HT1080 (cell line): ENCODE results near the gene UBE2L3. TPM values are rescaled to one million over a fixed set of nuclear protein-coding genes. Genes with fewer than 3 reads are reported as not detected.
"Not testable (repeated sequence)": the region's sequence is repeated elsewhere in the genome, so short reads cannot be mapped to it uniquely, and the experiment has no call there.

ENCODE experiments used
- DNase-seq: peaks from one replicate; pipeline ENCODE4 v3.0.0-alpha.2; 2015; ENCODE audit warnings: low read depth
- total RNA-seq: library from RNA; depleted of rRNA; stranded (reverse); fragments of >200 nt; shearing (Covaris generic); gene quantifications from 2 replicates; pipeline ENCODE4 v1.2.3, GENCODE V29; 2014

UBE2L3 gene
- total RNA-seq, 1 experiment from 2014 or later, result 114 TPM

DNA sequence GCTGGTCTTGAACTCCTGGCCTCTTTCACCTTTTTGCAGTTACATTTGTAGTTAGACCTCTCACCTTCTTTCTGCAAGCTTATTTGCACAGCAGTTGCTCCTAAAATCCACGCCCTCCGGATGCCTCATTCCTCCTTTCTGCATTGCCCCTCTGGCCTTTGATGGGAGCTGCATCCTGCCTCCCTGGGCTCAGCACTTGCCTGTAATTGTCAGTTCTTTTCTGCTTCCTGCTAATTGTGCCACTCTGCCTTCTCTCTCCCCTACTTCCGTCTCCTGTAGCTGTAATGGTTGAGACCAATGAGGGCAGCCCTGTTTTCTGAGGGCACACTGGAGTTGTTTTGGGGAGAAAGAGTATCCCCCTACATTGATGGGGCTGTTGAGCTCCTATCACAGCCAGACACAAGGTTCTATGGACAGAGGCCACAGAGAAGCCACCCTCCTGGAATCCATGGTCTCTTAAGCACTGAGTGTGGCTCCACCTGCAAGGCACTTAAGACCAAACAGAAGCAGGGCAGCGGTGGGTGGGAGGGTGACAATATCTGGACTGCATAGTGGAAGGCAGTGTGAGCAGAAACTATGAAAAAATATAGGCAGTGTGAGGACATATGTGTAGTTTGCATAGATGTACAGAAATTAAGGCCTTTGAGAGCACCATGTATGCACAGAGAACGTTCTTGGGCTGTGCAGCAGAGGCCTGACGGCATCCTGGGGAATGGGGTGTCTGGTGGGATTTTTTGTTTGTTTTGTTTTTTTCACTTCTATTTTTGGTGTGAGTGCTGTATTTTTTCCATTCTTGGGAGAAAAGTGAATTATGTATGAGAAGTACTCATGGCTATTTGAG is 31.8 kb downstream of the UBE2L3 start:
- no peak for DNase-seq

DNA sequence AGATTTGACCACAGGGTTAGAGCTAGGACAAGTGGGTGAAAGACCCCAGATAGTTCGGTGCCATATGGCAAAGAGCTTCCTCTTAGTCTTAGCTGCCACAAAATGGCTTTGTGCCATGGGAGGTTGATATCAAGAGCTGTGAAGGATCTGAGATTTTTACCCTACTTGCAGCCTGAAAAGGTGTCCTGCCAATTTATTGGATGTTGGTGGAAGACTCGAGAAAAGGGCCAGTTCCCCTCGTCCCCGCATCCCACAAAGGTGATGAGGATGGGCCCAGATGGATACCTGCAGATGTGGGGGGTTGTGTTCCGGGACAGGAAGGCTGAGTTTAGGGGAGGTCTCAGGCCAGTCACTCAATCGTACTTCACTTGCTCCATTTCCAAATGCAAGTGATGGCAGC is 35.1 kb downstream of the UBE2L3 start:
- DNase-seq, result no peak

DNA sequence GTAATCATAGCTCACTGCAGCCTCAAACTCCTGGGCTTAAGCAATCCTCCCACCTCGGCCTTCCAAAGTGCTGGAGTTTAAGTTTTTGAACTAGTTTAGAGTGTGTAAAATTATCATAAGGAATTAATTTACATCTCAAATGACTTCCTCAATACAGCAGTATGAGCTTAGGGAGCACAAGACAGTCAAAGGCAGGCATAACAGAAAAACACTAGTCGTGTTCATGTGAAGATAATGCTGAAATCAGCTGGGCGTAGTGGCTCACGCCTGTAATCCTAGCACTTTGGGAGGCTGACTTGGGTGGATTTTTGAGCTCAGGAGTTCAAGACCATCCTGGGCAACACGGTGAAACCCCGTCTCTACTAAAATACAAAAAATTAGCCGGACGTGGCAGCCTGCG is 36.5 kb downstream of the UBE2L3 start:
- no peak for DNase-seq

DNA sequence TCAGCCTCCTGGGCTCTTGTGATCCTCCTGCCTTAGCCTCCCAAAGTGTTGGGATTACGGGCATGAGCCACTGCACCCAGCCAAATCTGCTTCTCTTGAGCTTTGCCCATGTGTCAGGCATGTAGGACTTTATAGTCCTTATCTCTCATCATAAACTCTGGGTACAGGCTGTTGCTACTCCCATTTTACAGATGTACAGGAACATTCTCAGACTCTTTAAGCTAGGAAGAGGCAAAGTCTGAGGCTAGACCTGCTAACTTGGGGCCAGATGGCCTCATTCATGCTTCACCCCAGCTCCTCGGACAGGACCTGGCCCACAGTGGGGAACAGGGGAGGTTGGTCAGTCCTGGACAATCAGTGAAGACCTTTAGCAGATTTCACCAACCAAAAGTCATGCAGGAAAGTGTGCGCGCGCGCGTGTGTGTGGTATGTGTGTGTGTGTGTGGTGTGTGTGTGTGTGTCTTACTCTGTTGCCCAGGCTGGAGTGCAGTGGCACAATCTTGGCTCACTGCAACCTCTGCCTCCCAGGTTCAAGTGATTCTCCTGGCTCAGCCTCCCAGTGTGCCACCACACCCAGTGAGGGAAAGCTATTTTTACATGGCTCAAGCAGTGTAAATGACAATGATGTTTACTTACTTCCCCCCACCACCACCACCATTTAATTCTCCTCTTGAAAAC is 38.5 kb downstream of the UBE2L3 start:
- DNase-seq, result no peak

DNA sequence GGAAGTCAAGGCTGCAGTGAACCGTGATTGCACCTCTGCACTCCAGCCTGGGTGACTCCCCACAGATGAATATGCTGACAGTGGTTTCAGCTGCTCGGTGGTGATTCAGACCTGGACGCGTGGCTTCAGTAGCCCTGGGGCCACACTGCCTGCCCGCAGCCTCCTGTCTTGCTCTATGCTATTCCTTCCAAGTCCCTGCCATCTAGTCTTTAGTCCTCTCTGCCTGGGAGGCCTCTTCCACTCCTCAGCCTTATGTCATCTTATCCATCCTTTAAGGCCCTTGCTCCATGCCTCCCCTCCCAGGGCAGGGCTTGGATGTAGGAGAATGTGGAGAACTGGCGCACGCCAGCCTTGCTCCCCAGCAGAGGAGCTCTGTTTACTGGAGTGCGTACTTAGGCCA is 39.3 kb downstream of the UBE2L3 start:
- DNase-seq, result no peak

DNA sequence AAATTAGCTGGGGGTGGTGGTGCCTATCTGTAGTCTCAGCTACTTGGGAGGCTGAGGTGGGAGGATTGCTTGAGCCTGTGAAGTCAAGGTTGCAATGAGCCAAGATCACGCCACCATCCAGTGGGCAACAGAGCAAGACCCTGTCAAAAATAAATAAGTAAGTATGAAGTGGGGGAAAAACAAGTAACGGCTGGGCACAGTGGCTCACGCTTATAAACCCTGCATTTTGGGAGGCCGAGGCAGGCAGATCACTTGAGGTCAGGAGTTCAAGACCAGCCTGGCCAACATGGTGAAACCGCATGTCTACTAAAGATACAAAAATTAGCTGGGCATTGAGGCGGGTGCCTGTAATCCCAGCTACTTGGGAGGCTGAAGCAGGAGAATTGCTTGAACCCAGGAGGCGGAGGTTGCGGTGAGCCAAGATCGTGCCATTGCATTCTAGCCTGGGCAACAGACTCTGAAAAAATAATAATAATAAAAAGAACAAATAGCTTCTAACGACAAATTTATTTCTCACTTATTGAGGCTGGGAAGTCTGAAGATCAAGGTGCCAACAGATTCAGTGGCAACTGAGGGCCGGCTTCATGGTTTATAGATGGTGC is 42.1 kb downstream of the UBE2L3 start:
- not testable (repeated sequence) for DNase-seq

DNA sequence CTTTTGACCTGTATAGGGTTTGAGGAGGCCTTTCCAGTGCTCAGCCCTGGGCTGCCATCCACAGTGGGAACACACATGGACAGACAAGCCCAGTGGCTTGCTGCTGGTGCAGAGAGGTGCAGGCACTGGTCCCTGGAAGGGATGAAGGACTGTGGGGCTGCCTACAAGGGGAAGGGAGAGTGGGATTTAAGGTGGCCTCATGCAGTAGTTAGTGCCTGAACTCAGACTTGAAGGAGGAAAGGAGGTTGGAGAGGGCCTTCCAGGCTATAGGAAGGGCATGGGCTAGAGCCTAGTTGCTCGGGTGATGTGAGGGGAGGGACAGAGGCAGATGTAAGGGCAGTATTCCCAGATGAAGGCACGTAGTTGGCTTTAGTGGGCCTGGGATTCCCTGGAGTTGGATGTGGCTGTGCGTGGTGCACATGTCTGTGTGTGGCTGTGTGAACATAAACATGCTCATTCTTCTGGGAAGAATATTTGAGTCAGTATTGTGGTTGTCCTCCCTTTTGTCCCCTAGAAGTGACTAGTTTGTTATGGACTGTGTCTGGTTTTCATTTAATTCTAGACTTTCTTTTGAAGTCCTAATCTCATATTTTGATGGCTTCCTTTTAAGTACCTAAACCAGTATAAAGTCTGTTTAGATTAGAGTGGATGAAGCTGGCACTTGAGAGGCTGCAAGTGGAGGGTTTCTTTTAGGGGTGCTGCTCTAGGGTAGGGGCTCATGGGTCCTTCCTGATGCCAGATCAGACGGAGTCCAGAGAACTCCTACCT is 43.9 kb downstream of the UBE2L3 start:
- DNase-seq, result no peak

DNA sequence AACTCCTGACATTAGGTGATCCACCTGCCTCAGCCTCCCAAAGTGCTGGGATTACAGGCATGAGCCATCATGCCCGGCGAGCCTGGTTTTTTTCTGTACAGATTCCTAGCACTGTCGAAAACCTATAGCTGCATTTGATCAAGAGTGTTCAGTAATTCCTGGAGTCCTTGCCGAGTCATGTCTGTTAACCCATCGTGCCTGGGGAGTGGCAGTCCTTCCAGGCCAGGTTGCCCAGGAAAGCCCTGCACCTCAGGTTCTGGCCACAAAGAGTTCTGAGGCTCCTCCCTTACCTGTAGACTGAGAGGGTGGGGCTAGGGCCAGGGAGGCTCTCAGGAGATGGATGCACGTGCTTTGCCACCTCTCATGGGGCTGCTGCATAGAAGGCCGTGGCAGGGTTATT is 45.3 kb downstream of the UBE2L3 start:
- no peak for DNase-seq

DNA sequence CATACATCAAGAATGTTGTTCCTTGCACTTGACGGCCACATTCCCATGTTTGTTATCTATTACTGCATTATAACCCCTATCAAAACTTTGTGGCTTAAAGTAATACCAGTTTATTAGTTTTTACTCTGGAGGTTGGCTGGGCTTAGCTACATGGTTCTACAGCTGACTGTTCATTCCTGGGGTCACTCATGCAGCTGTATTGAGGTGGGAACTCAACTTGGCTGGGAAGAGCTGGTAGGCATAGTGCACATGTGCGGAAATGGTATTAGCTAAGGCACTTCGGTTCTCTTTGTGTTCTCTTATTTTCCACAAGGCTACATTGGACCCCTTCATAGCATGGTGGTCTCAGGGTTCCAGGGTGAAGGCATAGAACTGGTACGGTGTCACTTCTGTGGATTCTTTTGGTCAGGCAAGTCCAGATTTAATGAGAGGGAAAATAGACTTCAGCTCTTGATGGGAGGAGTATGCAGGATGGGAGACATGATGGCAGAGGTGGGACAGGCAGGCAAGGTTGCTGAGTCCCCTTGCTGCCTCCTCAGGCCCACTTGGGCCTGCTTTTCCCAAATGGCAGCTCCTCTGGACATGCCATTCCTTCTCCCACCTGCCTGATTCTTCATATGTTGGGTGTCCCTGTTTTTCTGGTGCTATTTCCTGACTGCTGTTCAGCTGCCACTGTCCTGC is 46.2 kb downstream of the UBE2L3 start:
- DNase-seq, result no peak

DNA sequence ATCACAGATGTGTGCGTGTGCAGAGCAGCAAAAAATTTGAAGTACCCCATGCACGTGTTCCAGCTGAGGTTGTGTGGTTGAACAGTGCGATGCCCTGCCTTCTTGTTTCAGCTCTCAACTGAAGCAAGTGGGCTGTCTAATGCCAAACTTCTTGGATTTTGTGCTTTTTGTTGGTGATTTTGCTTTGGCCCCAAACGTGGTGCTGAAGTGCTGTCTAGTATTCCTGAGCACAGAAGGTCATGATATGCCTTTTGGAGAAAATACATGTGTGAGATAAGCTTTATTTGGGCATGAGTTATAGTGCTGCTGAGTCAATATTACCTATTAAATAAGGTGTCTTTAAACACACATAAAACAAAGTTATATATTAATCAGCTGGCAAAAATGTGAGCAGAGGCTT is 48.2 kb downstream of the UBE2L3 start:
- DNase-seq, result no peak

DNA sequence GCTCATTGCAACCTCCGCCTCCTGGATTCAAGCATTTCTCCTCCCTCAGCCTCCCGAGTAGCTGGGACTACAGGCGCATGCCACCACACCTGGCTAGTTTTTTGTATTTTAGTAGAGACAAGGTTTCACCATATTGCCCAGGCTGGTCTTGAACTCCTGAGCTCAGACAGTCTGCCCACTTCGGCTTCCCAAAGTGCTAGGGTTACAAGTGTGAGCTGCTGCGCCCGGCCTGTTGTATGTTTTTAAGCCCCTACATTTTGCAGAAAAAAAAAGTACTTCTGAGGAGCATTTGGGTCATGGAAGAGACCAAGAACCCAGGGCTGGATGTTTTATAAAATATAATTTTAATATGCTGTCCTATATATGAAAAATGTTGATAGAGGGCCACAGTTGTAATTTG is 49.8 kb downstream of the UBE2L3 start:
- DNase-seq, result not testable (repeated sequence)

DNA sequence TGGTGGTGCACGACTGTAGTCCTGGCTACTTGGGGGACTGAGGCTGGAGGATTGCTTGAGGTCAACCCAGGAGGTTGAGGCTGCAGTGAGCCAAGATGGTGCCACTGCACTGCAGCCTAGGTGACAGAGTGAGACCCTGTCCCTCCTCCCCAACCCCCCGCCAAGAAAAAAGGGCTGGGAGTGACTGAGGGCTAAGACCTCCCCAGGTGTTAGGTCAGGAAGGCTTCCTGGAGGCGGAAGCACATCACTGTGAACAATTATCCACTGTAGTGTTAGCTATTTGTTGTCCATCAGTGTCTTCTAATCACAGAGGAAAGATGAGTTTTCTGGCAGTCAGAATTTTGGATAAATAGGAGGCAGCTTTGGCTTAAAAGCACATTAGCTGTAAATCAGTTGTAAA is 53.5 kb downstream of the UBE2L3 start:
- DNase-seq, result no peak

DNA sequence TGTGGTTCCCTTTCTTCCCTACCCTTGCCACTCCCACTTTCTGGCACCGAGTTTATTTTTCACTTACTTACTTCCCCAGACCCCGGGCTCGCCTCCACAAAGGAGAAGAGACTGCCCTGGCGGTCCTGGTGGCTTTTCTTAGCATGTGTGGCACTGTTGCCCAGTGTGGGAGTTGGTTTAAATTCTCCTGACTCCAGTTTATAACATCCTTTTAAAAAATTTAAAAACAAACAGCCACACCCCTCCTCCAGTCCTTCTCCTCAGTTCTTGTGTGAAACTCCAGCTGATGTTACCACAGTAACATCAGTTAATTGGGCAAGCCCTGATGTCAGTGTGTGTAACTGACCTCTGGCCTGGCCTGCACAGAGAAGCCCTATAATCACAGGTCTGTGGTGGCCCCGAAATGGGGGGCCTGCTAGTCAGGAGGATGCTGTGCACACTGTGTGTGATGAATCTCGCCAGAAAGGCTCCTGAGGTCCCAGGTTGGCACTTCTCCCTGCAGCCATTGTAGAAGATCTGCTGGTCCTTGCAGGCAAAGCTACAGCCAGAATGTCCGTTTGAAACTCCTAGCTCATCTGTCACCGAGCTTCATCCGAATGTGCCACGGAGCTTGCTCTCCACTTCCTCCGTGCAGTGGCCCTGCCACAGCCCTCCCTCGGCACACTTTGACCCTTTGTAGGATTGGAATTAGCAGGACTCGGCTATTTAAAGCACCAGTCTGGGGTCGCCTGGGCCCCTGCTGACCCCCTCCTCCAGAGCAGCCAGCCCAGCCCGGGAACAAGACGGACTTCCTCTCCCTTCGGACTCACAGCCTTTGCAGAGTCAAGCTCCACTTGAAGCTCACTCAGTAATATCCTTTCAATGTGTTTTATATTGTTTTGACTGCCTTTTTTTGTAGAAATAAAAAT is 54.8 kb downstream of the UBE2L3 start:
- DNase-seq, result no peak

DNA sequence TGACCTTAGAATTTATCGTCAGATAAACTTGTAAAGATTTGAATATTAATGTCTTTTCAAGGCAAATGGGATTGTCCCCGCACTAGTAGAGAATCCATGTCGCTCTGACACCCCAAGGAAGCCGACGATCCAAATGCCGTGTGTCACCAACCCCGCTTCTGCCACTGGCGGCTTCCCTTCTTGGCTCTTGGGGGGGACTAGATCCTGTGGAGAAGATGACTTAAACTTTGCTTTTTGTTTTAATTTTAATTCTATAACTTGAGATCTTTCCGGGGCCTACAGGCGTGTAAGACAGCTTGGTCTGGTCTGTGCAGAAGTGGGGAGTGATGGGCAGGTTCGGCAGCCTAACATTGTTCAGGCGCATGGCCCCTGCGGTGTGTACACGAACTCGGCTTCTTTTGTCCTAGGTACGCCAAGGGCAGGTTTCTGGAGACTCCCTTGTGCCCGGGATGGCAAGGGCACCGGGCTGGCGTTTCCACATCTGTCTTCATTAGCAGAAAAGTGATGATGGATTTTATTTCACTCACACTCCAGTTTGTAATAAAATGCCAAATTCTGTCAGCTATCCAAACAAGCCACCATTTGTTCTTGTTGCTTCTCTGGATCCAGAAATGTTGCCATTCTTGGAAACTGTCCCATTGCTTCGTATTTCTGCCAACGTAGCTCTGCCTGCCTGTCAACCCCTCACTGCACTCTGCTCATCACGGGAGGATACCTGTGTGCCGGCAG is 55.6 kb downstream of the UBE2L3 start:
- DNase-seq, result no peak

DNA sequence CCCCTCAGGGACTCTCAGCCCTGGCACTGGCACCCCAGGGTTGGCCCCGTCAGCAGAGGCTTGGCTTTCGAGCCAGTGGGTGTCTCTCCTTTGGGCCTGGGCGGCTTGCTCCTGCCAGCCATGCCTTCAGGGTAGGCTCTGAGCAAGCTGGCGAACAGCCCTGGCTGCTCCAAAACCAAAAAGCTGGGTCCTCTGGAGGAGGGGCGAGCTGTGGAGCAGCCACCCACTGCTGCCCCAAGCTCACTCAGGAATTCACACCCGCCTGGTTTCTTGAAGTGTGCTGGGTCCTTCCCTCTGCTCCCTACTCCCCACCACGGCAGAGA is 56.1 kb downstream of the UBE2L3 start:
- no peak for DNase-seq

DNA sequence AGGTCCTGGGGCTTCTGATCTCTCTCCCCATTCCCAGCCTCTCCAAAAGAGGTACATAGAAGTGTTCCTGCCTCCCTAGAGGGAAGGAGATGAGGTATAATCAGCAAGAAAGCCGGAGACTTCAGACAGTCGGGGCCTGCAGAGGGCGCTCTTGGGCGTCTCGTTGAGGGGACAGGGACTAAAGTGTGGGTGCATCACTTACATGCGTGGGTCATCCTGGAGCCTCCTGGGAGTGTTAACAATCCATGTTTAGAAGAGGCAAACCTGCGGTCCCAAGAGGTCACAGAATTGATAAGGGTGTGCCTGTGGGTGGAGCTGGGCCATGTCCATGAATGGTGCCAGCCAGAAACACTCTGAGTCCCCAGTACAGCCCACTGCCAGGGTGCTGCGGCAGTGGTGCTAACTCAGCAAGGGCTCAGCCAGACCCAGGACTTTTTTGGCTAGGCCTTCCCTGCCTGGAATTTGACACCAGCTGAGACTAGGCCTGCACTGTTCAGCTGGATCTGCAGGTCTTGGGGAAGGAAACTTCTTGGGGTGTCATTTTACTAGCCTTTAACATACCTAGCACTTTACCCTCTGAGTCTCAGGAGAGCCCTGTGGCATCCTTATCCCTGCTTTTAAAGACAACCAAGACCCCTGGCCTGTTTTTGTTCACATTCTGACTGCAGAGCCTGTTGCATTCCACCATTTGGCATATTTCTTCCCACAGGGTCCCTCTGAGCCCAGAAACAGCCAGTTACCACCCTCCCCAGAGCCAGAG is 56.8 kb downstream of the UBE2L3 start:
- no peak for DNase-seq

DNA sequence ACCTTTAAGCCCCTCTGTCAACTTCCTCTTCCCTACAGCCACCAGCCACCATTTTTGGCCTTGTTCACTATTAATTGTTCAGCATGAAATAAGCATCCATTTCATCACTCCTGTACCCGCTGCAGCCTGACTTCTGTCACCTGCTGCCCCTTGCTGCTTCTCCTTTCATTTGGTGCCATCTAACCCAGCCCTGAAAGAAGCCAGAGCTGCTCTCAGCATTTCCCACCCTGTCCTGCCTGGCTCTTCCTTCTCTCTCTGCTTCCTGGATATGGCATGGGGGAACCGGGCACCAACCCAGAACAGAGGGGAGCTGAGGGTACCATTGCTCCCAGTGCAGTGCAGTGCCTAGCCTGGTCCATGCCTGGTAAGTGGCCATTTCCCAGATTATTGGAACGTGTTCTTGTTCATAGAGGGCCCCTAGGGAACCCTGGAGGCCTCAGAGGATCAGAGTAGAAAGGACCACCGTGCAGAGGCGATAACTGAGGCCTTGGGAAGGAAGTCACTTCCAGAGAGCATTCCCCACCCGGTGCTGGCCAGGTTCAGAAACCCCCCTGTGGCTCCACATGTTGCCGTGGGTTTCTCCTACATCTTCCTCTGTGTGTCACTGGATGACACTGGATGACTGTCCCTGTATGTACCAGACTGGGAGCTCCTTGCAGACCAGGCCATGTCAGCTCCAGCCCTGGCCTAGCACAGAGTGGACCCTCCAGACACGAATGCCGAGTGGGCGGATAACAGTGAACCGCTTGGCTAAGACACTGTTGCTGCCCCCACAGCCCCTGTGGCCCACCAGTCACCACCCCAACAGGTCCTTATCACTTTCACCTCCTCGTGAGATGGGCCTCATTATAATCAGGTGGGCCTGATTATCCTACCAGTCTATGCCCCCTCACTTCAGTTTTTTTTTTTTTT is 57.6 kb downstream of the UBE2L3 start:
- DNase-seq, result no peak
